GM12892 (cell line): ENCODE measurements around the gene BTBD7.

Experiments
- POLR2A ChIP-seq: IDR thresholded peaks from 2 replicates; pipeline ENCODE4 v1.6.1; 2011; ENCODE audit warnings: low read depth, low read length, control low read depth
- POLR2AphosphoS5 ChIP-seq: IDR thresholded peaks from 2 replicates; pipeline ENCODE4 v1.6.1; 2011; ENCODE audit warnings: low read depth, low read length, control low read depth

GRCh38 chr14:93308686-93309345, 24.0 kb downstream of the BTBD7 start:
- TF ChIP-seq POLR2AphosphoS5 (no peak), POLR2A (no peak)
